T-helper 2 cell treated with Interferon-gamma antibody and Interleukin-4, amounts not matched to agents 5 μg/mL and 100 μg/mL, for 36 hours (primary cell): ENCODE data around the gene SIRT6.
A peak's percentile ranks its signal among the peaks of the same experiment; 100 is the strongest.
"Not testable (repeated sequence)": the region's sequence is repeated elsewhere in the genome, so short reads cannot be mapped to it uniquely, and the experiment has no call there.

ENCODE experiments used
- DNase-seq: peaks from one replicate; pipeline ENCODE4 v3.0.0; 2021; ENCODE audit warnings: low spot score
- H3K27ac Mint-ChIP-seq: one replicate; pipeline ENCODE4 v1.8.0; 2021; ENCODE audit warnings: mild to moderate bottlenecking, mixed read lengths
- H3K27me3 Mint-ChIP-seq: one replicate; pipeline ENCODE4 v1.8.0; 2021; ENCODE audit warnings: low read depth, mixed read lengths
- H3K36me3 Mint-ChIP-seq: one replicate; pipeline ENCODE4 v1.8.0; 2021; ENCODE audit warnings: low read depth, mixed read lengths
- H3K4me1 Mint-ChIP-seq: one replicate; pipeline ENCODE4 v1.8.0; 2021; ENCODE audit warnings: low read depth, mixed read lengths
- H3K4me3 Mint-ChIP-seq: one replicate; pipeline ENCODE4 v1.8.0; 2022; ENCODE audit warnings: mild to moderate bottlenecking, moderate library complexity, mixed read lengths
- H3K9me3 Mint-ChIP-seq: one replicate; pipeline ENCODE4 v1.8.0; 2021; ENCODE audit warnings: mixed read lengths

Gene SIRT6

GRCh38 chr19:4182084-4182810 is at the start of gene SIRT6, which contains the start of gene ANKRD24:
SIRT6 (minus strand) TSS chr19:4182563; CDS start chr19:4182539, 24 bp downstream.
ANKRD24 (plus strand) TSS chr19:4182689; CDS start chr19:4186426, 3,737 bp downstream.
- Mint-ChIP-seq H3K27ac (peak within 1 kb of the TSS; percentile 95), H3K36me3 (peaks cover 13% of the 10 kb centered on the region), H3K27me3 (no peaks in the 10 kb centered on the region), H3K9me3 (no peaks in the 10 kb centered on the region), H3K4me1 (peaks cover 25% of the 10 kb centered on the region), H3K4me3 (peak within 1 kb of the TSS; percentile 94)
- peak; percentile 97 for DNase-seq

GRCh38 chr19:4232139-4232538 is 49.8 kb upstream of the SIRT6 start:
- not testable (repeated sequence) for H3K4me3 Mint-ChIP-seq, H3K27me3 Mint-ChIP-seq, DNase-seq, H3K9me3 Mint-ChIP-seq, H3K36me3 Mint-ChIP-seq, H3K27ac Mint-ChIP-seq, H3K4me1 Mint-ChIP-seq

- not testable (repeated sequence) for H3K27me3 Mint-ChIP-seq, H3K36me3 Mint-ChIP-seq, H3K27ac Mint-ChIP-seq, H3K4me3 Mint-ChIP-seq, H3K4me1 Mint-ChIP-seq, DNase-seq, H3K9me3 Mint-ChIP-seq
Measured at GRCh38 chr19:4231521-4231920, 49.2 kb upstream of the SIRT6 start.

- H3K9me3 Mint-ChIP-seq, H3K27ac Mint-ChIP-seq, H3K4me1 Mint-ChIP-seq, DNase-seq, H3K36me3 Mint-ChIP-seq, H3K4me3 Mint-ChIP-seq, H3K27me3 Mint-ChIP-seq: not testable (repeated sequence)
Measured at GRCh38 chr19:4230237-4230636, 47.9 kb upstream of the SIRT6 start.

- Mint-ChIP-seq H3K9me3 (no peaks in the 10 kb centered on the region), H3K36me3 (no peaks in the 10 kb centered on the region), H3K27me3 (no peaks in the 10 kb centered on the region), H3K4me1 (peaks cover 6% of the 10 kb centered on the region), H3K27ac (peak within 1 kb of the TSS; percentile 50), H3K4me3 (no peak within 1 kb of the TSS)
- DNase-seq = peak; percentile 83
Measured at GRCh38 chr19:4229179-4229931, 47.0 kb upstream of the SIRT6 start, which contains the start of gene EBI3. EBI3 (plus strand) TSS chr19:4229523; CDS start chr19:4229551, 28 bp downstream.

GRCh38 chr19:4228765-4229178 is 46.4 kb upstream of the SIRT6 start:
- Mint-ChIP-seq H3K9me3 (no peaks in the 10 kb centered on the region), H3K27ac (no peak overlapping the region), H3K4me3 (no peak overlapping the region), H3K36me3 (no peaks in the 10 kb centered on the region), H3K27me3 (no peaks in the 10 kb centered on the region), H3K4me1 (peaks cover 6% of the 10 kb centered on the region)
- DNase-seq = no peak

GRCh38 chr19:4227771-4228170 is 45.4 kb upstream of the SIRT6 start:
- peaks cover 6% of the 10 kb centered on the region for H3K4me1 Mint-ChIP-seq

GRCh38 chr19:4225885-4226284 is 43.5 kb upstream of the SIRT6 start:
- H3K9me3 Mint-ChIP-seq = no peaks in the 10 kb centered on the region
- H3K27me3 Mint-ChIP-seq = no peaks in the 10 kb centered on the region
- H3K4me1 Mint-ChIP-seq = peaks cover 6% of the 10 kb centered on the region
- no peaks in the 10 kb centered on the region for H3K36me3 Mint-ChIP-seq
- no peak overlapping the region for H3K4me3 Mint-ChIP-seq
- no peak overlapping the region for H3K27ac Mint-ChIP-seq
- DNase-seq = no peak

More at GRCh38 chr19:4227771-4228170, 45.4 kb upstream of the SIRT6 start:
- no peak for DNase-seq
- no peaks in the 10 kb centered on the region for H3K9me3 Mint-ChIP-seq
- no peaks in the 10 kb centered on the region for H3K27me3 Mint-ChIP-seq
- H3K4me3 Mint-ChIP-seq = no peak overlapping the region
- no peaks in the 10 kb centered on the region for H3K36me3 Mint-ChIP-seq
- no peak overlapping the region for H3K27ac Mint-ChIP-seq

GRCh38 chr19:4224470-4224869 is 42.1 kb upstream of the SIRT6 start:
- Mint-ChIP-seq H3K9me3 (no peaks in the 10 kb centered on the region), H3K36me3 (no peaks in the 10 kb centered on the region), H3K4me3 (no peak overlapping the region), H3K4me1 (peaks cover 5% of the 10 kb centered on the region), H3K27me3 (no peaks in the 10 kb centered on the region), H3K27ac (no peak overlapping the region)
- no peak for DNase-seq

- H3K27ac Mint-ChIP-seq = no peak overlapping the region
- no peak for DNase-seq
- H3K4me1 Mint-ChIP-seq = no peaks in the 10 kb centered on the region
- no peaks in the 10 kb centered on the region for H3K27me3 Mint-ChIP-seq
- no peaks in the 10 kb centered on the region for H3K9me3 Mint-ChIP-seq
- no peaks in the 10 kb centered on the region for H3K36me3 Mint-ChIP-seq
- no peak overlapping the region for H3K4me3 Mint-ChIP-seq
Measured at GRCh38 chr19:4220188-4220587, 37.8 kb upstream of the SIRT6 start.

- not testable (repeated sequence) for H3K27ac Mint-ChIP-seq, H3K4me1 Mint-ChIP-seq, H3K27me3 Mint-ChIP-seq, H3K9me3 Mint-ChIP-seq, DNase-seq, H3K4me3 Mint-ChIP-seq, H3K36me3 Mint-ChIP-seq
Measured at GRCh38 chr19:4218523-4218922, 36.2 kb upstream of the SIRT6 start.

- Mint-ChIP-seq H3K4me3 (no peak overlapping the region), H3K27me3 (no peaks in the 10 kb centered on the region), H3K27ac (no peak overlapping the region), H3K36me3 (no peaks in the 10 kb centered on the region), H3K4me1 (no peaks in the 10 kb centered on the region), H3K9me3 (no peaks in the 10 kb centered on the region)
- no peak for DNase-seq
Measured at GRCh38 chr19:4217429-4218264, 35.3 kb upstream of the SIRT6 start.

GRCh38 chr19:4216846-4217245 is 34.5 kb upstream of the SIRT6 start:
- Mint-ChIP-seq H3K9me3 (no peaks in the 10 kb centered on the region), H3K27ac (no peak overlapping the region), H3K4me3 (no peak overlapping the region), H3K36me3 (no peaks in the 10 kb centered on the region), H3K4me1 (no peaks in the 10 kb centered on the region), H3K27me3 (no peaks in the 10 kb centered on the region)
- DNase-seq = no peak

- no peaks in the 10 kb centered on the region for H3K27me3 Mint-ChIP-seq
- no peaks in the 10 kb centered on the region for H3K36me3 Mint-ChIP-seq
- DNase-seq = no peak
- no peak overlapping the region for H3K4me3 Mint-ChIP-seq
- H3K27ac Mint-ChIP-seq = no peak overlapping the region
- H3K9me3 Mint-ChIP-seq = no peaks in the 10 kb centered on the region
- no peaks in the 10 kb centered on the region for H3K4me1 Mint-ChIP-seq
Measured at GRCh38 chr19:4215807-4216206, 33.4 kb upstream of the SIRT6 start.
